Posterior cingulate gyrus (tissue), 11 donors: ENCODE results near the gene GEMIN7.

Experiments used
- DNase-seq, 10 donors: peaks; one replicate each; pipeline versions ENCODE4 v3.0.0 to v3.0.0-alpha.2; 2020 to 2021; ENCODE audit warnings: mixed read lengths in 3 of 10
- intact Hi-C: fragments of 100-400 bp; cut with DNase I; formaldehyde crosslinking; loops from one replicate; pipeline ENCODE4 v1.15.1; 2023

The GEMIN7 gene, protein sequence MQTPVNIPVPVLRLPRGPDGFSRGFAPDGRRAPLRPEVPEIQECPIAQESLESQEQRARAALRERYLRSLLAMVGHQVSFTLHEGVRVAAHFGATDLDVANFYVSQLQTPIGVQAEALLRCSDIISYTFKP

DNA sequence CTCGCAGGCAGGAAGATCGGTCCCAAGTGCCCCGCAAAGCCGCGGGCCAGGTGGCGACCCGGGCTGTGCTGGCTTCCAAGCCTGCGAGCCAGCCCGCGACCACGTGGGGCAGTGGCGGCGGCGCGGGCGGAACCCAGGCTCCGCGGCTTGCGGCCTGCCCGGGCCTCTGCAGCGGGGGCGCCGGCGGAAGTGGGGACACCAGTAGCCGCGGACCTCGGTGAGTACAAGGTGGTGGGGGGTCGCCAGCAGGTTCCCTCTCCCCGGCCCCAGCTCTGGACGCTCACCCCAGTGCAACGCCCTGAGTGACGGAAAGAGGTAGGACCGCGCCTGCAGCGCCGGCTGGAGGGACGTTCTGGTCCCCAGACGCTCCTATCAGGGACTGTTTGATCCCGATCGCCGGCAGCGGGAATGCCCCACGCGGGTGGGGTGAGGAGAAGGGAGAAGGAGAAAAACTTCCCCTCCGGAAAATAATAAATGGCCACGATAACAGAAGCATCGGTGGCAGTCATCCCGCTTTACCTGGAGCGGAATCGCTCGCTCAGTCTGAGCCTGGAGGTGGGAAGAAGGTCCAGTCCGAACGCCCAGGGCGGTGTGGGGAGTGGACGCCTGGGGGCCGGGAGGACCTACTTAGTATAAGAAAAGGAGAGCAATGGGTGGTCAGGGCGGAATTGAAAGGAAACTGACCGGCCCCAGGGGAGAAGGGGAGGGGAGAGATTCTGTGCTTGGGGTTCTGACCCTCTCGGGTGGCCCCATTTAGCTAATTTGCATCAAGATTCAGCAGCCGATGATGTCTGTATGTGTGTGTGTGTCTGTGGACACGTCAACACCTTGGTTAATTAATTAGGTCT is at the start of gene GEMIN7:
TSS of gene GEMIN7 (plus strand) at position 198 of the 848 bp plus-strand sequence. CDS start 10,855 bp downstream, outside the sequence.
- intact Hi-C loops: loop anchor here (1.0 kb wide), 1 partner anchor 12 kb away; no protein-coding TSS in a partner anchor
- peak; percentile 69 to 98 (median 80) for DNase-seq

GRCh38 chr19:45030825-45031224 is 48.2 kb upstream of the GEMIN7 start:
- no peak for DNase-seq
- intact Hi-C loops: no loop called here

- intact Hi-C loops: no loop called here
- DNase-seq: peak in 1 of 10 donors; percentile 60
Observed at GRCh38 chr19:45032421-45032820, 46.6 kb upstream of the GEMIN7 start.

DNA sequence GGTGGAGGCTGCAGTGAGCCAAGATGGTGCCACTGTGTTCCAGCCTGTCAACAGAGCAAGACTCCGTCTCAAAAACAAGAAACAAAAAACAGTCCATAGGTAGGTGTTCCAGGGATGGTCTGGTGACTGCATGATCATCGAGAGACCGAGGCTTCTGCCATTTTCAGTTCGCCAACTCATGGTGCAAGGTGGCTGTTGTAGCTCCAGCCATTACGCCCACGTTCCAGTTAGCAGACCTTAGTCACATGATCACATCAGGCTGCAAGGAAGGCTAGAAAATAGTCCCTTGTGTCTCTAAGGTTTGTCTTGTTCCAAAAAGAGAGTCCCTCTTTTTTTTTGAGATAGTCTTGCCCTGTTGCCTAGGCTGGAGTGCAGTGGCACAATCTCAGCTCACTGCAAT is 43.3 kb upstream of the GEMIN7 start:
- intact Hi-C loops: no loop called here
- DNase-seq: peak in 1 of 10 donors; percentile 7

GRCh38 chr19:45037393-45038169 is 41.5 kb upstream of the GEMIN7 start:
- intact Hi-C loops: no loop called here
- DNase-seq: peak in 1 of 10 donors; percentile 66

DNA sequence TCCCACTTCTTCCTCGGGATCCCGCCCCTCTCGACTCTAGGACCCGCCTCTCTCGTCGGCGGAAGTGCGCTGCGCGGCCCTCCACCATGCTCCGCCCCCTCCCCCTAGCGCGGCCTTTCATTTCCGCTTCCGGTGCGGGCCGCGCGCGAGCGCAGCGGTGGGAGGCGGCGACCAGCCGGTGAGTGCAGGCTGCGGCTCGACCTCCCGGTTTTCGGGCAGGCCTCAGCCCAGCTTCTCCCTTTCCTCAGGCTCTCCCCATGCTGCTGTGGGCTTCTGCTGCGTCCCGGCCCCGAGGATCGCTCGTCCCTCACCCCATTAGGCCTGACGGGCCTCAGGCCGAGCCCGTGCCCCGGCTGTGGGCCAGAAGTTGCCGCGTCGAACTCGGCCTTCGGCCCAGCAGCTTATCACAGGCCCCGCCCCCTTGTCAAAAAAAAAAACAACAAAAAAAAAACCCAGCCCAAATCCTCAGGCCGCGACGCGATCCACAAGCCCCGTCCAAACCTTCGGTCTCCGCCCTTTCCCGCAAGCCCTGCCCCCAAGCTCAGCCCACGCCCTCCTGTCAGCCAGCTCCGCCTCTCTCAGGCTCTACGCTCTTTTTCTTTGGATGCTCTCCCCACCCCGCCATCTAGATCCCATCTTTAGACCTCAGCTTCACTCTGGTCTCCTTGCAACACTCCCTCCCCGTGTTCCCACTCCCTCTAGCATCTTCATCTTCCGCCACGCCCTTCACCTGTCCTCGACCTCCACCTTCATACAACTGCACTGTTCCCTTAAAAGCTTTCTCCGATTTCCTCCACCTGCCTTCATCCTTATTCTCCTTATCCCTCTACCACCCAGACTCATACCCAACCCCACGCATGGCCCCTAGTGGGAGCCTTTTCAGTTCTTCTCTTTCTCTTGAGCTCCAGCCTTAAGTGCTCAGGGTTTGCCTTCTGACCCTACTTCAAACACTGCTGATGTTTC is 39.8 kb upstream of the GEMIN7 start, which contains the start of gene CLASRP:
TSS of gene CLASRP (plus strand) at position 115 of the 963 bp plus-strand sequence. CDS start 1,168 bp downstream, outside the sequence.
- DNase-seq: peak; percentile 85 to 98 (median 90)
- intact Hi-C loops: no loop called here

DNA sequence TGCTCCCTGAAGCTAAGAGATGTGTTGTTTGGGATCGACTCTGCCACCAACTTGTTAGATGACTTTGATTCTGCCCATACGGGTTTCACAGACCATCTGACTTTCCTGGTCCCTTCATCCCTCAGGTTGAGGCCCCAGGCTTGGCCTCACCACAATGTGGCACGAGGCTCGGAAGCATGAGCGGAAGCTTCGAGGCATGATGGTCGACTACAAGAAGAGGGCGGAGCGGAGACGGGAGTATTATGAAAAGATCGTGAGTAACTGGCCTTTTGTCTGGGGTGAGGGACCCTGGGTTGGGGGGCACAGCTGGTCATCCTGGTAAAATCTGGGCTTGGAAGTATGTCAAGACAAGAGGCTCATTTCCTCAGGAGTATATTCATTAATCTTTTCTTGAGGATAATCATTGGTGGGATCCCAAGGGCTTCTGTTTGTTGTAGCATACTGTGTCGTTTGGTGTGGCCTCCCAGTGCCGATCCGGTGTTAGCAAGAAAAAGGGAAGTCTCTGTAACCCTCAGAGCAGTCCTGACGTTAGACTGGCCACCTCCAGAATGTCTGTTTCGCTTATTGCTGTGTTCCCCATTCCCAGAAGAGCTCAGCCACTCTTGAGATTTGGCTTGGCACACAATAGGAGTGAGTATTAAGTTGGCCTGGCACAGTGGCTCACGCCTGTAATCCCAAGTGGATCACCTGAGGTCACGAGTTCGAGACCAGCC is 38.8 kb upstream of the GEMIN7 start:
- intact Hi-C loops: no loop called here
- peak in 1 of 10 donors; percentile 33 for DNase-seq

DNA sequence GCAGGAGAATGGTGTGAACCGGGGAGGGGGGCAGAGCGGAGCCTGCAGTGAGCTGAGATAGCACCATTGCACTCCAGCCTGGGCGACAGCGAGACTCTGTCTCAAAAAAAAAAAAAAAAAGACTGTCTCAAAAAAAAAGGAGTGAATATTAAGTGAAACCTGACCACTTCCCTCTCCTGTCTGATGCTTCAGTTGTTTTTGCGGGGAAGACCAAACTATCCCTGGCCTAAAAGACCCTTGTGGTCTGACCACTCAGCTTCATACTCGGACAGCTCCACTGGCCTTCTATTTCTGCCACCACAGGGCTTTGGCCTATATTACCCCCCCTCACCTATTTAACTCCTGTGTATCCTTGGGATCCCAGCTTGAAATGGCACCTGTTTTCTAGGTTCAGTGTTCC is 37.9 kb upstream of the GEMIN7 start:
- no peak for DNase-seq
- intact Hi-C loops: no loop called here

DNA sequence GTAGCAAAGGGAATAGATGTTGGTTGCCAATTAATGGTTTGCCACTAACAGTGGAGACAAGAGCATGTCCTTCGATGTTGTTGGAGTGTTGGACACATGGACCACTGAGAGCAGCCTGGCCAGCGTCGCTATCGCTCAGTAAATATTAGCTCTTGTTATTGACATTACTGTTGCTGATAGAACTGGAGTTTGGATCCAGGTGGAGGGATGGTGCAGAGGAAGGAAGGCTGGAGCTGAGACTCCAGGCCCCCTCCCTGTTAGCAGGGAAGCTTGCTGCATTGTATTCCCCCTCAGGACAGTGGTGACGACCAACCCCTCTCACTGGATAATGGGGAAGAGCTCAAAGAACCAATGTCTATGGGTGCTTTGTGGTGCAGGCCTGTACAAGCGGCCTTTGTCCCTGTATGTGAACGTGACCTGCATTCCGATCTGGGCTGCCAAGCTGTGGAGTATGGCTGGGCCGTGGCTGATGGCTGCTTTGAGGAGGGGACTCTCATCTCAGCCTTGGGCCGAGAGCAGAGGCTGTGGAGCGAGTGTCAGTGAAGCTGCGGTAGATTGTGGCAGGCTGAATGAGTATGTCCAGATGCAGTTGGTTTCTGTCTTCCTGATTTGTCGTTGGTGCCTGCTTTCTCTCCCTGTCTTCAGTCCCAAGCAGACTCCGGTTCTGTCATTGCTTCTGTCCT is 33.2 kb upstream of the GEMIN7 start:
- DNase-seq: peak in 9 of 10 donors; percentile 61 to 98 (median 85)

DNA sequence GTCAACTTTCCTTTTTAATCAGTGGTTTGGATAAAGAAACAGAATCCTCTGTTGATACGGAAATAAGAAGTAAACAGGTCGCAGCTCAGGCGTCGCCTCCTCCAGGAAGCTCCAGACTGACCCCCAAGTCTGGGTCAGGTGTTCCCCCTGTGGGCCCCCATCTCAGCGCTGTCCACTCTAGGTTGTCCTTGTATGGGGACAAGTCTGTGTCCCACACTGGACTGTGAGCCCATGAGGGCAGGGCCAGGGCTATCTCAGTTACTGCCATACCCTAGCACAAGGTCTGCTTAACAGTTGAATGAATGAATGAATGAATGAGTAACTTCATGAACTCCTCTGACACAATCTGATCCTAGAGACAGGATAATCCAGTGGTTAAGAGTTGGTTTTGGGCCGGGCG is 32.7 kb upstream of the GEMIN7 start:
- intact Hi-C loops: no loop called here
- DNase-seq: peak in 1 of 10 donors; percentile 69

More for the DNA sequence above, 33.2 kb upstream of the GEMIN7 start:
- intact Hi-C loops: no loop called here

DNA sequence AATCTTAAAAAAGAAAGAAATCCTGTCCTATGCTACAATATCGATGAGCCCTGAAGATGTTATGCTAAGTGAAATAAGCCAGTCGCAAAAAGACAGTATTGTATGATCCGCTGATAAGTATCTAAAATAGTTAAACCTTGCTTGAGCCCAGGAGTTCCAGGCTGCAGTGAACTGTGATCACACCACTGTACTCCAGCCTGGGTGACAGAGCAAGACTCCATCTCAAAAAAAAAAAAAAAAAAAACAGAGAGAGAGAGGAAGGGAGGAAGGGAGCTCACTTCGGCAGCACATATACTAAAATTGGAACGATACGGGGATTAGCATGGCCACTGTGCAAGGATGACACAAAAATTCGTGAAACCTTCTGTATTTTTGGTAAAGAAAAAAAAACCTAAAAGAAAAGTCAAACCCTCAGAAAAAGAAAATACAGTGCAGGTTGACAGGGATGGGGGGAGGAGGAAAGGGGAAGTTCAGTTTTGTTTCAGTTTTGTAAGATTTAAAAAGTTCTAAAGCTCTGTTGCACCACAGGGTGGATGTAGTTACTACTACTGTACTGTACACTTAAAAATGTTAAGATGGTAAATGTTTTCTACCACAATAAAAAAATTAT is 31.8 kb upstream of the GEMIN7 start:
- intact Hi-C loops: no loop called here
- DNase-seq: no peak

DNA sequence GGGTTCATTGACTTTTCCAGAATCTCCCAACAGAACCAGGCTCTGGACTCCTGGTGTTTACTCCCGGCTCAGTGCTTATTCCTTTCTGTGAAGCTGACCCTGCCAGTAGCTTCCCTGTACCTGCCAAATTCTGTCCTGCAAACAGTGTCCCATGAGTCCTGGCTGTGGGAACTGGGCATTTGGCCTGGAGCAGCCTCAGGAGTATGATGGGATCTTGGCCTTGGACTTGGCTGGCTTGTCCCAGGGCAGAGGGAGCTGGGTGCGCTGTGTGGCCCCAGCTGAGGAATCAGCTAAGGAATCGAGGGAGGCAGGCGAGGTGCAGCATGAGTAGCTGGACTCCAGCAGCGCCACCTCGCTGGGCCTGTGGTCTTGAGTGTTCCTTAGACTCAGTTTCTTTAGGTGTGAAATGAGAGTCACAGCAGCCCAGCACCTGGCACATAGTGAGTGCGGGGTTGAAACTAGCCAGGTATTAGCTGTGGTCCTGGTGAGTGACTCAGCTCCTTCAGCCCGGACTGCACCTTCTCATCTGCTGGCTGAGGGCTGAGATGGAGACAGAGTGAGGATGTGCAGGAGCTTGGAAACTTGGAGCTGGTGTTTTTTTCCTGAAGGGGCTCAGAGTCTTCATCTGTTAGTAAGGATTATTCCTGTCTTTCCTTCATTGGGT is 29.9 kb upstream of the GEMIN7 start:
- intact Hi-C loops: no loop called here
- DNase-seq: peak in 2 of 10 donors; percentile 8 to 26

DNA sequence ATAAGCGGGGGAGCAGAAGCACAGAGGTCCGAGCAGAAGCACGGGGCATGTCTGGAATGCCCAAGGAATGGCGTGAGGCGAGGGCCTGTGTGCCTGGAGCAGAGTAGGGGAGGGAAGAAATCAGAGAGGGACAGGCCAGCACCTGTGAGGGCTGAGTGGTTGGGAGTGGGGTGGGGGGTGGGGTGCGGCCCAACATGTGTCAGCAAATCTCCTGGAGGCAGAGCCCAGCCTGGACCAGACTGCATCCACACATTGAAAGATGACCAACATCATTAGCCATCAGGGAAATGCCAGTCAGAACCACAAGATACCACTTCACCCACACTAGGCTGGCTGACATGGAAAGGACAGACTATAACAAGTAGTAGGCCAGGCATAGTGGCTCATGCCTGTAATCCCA is 29.0 kb upstream of the GEMIN7 start:
- DNase-seq: no peak
- intact Hi-C loops: no loop called here

DNA sequence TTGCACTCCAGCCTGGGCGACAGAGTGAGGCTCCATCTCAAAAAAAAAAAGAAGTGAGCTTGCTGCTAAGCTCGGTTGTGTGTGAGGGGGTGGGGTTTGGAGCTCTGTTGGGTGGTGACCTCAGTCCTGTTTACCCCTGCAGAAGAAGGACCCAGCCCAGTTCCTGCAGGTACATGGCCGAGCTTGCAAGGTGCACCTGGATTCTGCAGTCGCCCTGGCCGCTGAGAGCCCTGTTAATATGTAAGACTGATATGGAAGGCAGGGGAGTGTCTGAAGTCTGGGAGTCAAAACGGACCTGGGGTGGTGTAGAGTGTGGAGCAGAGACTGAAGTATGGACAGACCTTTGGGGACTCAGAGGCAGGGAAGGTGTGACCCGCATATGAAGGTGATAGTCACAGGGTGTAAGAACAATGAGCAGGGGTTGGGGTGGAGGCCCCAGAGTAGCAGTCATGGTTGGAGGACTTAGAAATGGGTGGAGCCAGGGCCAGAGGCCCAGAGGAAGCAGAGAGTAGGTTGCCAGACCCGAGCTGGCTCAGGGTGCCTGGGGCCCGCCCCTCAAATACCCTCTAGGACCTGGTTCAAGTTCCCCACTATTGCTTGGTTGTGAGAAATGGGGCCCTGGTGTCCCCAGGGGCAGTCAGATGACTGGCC is 27.0 kb upstream of the GEMIN7 start:
- intact Hi-C loops: no loop called here
- DNase-seq: no peak

DNA sequence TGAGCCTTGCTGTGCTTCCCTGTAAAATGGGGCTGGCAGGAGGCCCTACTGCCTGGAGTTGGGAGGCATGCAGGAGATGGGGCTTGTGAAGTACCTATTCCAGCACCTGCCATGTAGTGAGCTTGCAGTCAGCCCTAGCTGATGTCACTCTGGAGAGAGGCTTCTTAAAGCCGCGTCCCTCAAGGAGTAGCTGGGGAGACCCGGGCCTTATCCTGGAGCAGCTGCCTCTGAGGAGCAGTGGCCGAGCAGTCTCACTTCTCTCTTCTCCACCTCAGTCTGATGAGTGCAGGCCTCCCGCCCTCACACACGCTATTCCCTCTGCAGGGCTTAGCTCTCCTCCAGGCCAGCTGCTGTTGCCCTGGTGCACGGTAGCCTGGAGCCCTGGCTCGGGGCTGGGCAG is 22.2 kb upstream of the GEMIN7 start:
- DNase-seq: no peak
- intact Hi-C loops: loop anchor here (5.0 kb wide), 1 partner anchor 155 kb away; no protein-coding TSS in a partner anchor

GRCh38 chr19:45057444-45057843 is 21.6 kb upstream of the GEMIN7 start:
- intact Hi-C loops: loop anchor here (5.0 kb wide), 1 partner anchor 155 kb away; no protein-coding TSS in a partner anchor

DNA sequence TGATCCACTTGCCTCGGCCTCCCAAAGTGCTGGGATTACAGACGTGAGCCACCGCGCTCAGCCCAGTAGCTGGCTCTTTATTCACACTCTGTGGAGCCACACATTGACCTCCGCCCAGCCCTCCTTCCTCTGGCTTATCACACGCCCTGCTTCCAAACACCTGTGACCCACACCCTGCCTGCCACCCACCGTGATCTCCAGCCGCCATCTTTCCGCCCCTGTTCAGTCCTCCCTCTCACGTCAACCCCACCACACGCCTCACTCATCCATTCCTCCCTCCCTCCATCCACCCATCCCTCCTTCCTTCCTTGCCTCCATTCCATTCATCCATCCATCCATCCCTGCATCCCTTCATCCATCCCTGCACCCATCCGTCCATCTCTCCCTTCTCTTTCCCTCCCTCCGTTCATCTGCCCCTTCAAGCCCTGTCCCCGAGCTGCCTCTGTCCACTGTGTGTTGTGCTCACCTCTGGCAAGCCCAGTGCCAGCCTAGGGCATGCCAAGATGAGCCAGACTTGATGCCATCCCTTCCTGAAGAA is 20.4 kb upstream of the GEMIN7 start:
- intact Hi-C loops: loop anchor here (1.0 to 5.0 kb wide), 2 partner anchors 41 to 156 kb away; no protein-coding TSS in a partner anchor
- DNase-seq: no peak

More at GRCh38 chr19:45057444-45057843, 21.6 kb upstream of the GEMIN7 start:
- no peak for DNase-seq
